NCI-H1694 (cell line): ENCODE results near the gene SSH3.
"Not testable (repeated sequence)": the region's sequence is repeated elsewhere in the genome, so short reads cannot be mapped to it uniquely, and the experiment has no call there.

Experiments
- DNase-seq: peaks from one replicate; lab custom pipeline; 2025; lab: John Stamatoyannopoulos, UW

Gene SSH3, protein sequence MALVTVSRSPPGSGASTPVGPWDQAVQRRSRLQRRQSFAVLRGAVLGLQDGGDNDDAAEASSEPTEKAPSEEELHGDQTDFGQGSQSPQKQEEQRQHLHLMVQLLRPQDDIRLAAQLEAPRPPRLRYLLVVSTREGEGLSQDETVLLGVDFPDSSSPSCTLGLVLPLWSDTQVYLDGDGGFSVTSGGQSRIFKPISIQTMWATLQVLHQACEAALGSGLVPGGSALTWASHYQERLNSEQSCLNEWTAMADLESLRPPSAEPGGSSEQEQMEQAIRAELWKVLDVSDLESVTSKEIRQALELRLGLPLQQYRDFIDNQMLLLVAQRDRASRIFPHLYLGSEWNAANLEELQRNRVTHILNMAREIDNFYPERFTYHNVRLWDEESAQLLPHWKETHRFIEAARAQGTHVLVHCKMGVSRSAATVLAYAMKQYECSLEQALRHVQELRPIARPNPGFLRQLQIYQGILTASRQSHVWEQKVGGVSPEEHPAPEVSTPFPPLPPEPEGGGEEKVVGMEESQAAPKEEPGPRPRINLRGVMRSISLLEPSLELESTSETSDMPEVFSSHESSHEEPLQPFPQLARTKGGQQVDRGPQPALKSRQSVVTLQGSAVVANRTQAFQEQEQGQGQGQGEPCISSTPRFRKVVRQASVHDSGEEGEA

DNA sequence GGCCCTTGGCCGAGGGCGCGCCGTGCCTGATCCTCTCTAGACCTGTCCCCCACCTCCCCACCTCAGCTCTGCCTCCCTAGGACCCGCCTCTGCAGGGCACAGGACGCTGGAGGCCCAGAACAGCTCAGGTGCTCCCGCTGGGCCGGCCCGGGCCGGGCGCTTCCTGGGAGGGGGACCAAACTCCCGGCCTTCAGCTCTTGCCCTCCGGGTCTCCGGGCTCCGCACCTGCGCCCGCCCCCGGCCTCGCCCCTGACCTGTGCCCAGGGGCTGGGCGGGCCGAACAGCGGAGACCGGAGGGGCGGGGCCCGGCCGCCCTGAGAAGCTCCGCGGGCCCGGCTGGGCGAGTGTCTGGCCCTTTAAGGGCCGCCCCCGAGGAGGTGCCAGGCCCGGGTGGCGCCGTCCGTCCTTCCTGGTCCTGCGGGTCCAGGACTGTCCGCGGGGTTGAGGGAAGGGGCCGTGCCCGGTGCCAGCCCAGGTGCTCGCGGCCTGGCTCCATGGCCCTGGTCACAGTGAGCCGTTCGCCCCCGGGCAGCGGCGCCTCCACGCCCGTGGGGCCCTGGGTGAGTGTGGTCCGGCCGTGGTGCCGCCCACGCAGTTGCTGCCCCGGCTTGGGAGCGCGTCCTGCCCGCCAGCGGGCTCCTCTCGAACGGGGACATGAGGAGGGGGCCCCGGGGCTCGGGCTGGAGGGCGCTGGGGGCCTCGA is at the start of gene SSH3:
SSH3 (plus strand) TSS at position 399 of the 703 bp plus-strand sequence; CDS start at position 495, 96 bp downstream.
- no peak for DNase-seq

DNA sequence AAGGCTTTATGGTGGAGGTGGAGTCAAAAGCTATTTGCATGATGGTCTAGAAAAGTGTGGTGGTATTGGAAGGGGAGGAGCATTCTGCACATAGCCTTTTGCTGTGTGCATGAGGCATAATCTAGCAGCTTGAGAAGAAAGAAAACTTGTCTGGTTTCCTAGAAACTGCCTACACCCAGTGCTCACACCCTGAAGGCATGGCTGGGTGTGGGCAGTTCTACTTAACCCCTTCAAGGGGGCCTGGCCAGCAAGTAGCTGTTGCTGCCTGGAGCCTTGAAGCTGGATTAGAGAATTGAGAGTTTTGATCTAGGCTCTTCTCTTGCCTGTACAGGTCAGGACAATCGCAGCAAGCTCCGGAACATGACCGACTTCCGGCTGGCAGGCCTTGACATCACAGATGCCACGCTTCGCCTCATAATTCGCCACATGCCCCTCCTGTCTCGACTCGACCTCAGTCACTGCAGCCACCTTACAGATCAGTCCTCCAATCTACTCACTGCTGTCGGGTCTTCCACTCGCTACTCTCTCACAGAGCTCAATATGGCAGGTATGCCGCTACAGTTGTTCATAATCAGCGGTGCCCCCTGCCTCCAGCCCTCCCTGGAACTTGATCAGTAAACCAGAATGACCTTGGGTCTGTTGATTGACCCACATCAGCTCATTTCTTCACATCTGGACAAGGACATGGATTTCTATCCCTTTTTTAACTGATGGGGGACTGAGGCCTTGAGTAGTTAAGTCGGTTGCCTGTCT is 49.3 kb upstream of the SSH3 start:
- DNase-seq, result no peak

DNA sequence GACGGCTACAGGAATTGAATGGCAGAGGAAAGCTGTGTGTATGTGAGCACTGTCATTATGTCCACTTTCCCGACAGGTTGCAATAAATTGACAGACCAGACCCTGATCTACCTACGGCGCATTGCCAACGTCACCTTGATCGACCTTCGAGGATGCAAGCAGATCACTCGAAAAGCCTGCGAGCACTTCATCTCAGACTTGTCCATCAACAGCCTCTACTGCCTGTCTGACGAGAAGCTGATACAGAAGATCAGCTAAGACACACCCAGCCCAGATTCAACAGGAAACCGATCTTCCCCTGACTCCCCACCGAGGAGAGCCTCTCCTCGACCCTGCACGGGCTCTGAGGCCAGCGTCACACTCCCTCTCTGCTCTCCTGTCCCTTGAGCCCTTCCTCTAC is 48.5 kb upstream of the SSH3 start:
- no peak for DNase-seq

DNA sequence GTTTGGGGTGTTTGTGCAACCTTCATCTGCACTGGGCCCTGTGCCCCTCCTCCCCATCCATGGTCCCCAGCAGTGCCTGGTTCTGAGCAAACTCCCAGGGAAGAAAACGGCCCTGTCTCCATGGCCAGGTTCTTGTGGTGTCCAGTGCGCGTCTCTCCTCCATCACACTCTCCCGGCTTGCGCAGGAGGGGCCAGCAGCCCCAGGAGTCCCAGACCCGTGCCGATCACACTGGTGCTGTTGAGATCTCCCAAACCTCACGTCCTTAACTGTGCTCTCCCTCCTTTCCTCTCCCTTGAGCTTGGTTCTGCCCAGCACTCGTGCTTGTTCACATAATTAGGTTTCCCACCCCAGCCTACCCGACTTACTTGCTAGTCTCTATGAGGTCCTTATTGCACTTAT is 48.0 kb upstream of the SSH3 start:
- no peak for DNase-seq

DNA sequence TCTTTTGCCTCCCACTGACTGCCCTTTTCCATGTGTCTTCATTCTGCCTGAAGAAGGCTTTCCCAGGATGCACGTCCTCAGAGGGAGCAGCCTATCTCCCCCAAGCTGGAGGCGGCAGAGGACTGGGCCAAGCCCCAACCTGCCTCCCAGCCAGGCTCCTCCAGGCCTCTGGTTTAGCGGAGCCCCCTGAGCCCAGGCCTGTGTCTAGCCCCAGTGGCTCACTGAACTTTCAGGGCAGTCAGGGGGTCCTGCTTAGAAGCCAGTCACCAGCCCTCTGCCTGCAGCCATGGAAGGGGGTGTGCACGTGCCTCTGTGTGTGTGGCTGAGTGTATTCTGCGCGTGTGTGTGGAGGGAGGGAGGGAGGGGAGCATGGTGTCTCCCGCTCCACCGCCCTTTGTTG is 47.5 kb upstream of the SSH3 start:
- no peak for DNase-seq

DNA sequence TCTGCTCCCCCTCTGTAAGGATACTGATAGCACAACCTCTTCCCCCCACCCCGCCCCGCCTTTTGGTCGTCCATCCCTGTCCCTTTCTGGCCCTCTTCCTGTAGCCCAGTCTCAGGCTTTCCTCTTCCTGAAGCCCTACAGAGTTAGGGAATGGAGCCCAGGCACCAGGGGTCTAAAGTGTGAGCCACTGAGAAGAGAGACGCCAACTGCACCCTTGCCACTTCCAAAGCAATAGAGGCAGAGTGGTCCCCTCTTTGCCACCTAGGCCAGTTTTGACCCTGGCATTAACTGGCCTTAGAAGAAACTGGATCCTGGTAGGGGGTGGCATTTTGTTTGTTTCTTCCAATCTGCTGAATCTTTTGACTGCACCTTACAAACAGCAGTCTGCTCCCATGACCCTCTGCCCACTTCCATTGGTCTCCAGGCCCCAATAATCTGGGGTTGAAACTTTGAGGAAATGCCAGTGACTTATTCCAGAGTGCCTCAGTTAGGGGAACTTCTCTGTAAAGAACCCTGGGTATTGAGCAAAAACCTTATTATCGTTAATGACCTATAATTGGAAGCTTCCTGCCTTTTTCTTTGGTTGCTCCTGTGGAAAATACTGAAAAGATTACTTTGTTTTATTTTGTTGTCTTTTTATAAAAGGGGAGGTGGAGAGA is 46.7 kb upstream of the SSH3 start:
- DNase-seq, result no peak

DNA sequence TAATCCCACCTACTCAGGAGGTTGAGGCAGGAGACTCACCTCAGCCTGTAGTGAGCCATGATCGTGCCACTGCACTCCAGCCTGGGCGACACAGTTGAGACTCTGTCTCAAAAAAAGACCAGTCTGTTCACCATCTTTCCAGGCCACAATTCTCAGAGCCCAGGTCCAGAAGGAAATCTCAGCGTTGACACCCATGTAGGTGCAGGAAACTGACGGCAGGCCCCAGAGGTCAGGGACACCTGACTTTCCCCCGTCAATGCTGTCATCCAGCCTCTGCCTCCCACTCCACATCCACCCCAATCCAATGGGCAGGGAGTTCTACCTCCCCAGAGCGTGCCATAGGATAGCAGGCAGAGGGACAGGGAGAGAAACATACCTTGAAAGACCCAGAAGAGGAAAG is 42.9 kb upstream of the SSH3 start:
- no peak for DNase-seq

DNA sequence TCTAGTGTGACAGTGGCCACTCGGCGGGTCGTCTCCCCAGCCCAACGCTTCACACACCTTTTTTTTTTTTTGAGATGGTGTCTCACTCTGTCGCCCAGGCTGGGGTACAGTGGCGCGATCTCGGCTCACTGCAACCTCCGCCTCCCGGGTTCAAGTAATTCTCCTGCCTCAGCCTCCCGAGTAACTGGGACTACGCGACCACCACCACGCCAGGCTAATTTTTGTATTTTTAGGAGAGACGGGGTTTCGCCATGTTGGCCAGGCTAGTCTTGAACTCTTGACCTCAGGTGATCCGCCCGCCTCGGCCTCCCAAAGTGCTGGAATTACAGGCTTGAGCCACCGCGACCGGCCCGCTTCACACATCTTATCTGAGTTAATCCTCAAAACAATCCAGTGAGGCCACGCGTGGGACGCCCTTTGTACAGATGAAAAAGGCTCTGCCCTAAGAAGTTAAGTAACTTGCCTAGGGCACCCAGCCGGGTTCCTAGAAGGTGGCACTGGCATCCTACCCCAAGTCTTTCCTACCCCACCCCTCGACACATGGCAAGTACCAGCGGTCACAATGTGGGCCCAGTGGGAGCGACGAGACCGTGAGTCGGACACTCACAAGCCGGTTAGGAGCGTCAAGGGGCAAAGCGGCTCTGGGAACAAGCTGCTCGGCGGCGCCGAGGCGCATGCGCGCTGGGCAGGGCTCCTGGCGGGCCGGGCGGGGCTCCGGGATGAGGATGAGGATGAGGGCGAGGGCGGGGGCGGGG is 42.3 kb upstream of the SSH3 start:
- not testable (repeated sequence) for DNase-seq

DNA sequence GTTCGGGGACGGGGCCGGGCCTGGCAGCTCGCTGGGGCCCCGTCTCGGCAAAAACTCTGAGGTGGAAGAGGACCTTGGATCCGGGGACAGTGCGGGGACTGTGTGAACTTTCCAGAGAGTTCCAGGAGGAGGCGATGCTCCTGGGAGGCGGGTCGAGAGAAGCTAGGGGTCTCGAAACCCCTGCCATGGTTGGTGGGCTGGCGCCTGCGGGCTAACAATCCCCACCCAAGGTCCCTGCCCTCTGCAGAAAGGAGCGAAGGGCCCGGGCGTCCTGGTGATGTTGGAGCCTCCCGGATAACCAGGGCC is 41.7 kb upstream of the SSH3 start:
- no peak for DNase-seq

DNA sequence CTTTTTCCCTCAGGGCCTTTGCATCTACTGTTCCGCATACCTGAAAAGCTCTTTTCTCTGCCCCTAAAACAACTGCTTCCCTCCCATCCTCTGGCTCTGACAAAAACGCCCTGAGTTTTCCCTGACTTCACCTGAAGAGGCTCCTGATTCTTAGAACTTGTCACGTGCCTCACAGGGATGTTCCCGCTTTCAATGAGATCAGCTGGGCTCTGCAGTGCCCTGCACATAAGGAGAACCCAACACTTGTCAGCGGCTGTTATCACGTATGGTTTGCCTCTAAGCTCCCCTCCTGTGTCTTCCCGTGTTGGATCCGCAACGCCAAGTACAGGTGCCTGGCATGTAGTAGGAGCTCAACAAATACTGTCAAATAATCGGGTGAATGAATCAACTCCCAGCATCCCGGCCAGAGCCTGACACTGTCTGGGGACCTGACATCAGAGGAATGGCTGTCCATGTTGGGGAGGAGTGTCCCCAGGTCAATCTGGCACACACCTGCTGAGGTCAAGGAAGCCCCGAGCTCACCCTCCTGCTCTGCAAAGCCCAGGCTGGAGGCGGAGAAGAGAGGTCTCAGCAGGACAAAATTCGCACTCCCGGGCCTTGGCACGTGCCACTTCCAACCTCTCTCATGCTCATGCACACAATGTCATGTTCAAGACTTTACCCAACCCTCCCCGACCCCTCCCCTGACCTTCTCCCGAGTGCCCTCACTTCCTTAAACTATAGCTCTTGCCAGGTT is 41.2 kb upstream of the SSH3 start:
- DNase-seq, result no peak

DNA sequence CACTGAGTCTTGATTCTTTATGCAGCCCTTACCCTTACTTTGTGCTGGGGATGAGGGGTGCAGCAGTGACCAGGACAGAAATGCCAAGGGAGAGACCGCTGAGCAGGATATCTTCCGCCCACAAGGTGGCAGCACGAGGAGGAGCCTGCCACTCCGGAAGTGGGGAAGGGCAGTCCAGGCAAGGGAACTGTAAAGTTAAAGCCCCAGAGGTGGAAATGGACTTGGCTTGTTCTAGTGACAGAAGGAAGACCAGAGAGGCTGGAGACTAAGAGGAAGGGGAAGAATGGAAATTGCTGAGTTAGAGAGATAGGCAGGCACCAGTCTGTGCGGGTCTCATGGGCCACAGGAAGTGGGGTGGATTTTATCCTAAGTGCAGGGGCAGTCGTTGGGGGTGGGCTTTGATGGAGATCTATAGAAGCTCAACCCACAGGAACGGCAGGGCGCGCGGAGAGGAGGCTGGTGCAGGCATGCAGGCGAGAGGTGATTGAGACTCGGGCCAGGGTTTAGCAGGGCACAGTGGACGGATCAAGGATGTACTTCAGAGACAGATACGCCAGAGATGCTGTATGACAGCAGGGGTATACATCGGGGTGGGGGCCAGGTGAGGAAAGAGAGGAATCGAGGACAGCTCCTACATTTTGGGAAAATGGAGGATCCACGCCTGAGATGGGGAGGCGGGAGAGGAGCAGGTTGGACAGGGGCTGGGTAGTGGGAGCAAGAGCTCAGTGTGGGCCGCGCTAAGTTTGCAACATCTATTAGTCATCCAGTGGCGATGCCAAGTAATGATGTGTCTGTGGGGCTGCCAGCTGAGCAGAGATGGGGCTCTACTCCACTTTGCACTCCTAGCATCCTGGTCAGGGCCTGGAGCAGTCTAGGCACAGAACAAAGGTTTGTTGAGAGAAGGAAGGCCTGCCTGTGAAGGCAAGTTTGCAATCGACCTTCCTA is 40.3 kb upstream of the SSH3 start:
- peak; percentile 39 for DNase-seq

DNA sequence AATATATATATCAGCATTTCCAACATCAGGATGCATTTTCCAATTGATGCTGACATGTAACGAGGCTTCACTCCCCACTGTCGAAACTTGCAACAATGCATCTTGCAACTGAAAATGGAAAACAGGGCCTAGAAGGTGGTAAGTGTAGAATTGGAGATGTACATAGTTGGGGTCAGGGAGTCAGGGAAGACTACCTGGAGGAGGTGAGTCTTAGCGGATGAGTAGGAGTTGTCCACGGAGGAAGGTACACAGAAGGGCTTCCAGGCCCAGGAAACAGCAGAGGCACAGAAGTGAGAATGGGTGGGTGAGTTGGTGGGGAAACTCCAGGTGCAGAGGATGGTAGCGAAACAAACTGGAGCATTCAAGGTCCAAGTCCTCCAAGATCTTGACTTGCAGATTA is 39.1 kb upstream of the SSH3 start:
- DNase-seq, result no peak

DNA sequence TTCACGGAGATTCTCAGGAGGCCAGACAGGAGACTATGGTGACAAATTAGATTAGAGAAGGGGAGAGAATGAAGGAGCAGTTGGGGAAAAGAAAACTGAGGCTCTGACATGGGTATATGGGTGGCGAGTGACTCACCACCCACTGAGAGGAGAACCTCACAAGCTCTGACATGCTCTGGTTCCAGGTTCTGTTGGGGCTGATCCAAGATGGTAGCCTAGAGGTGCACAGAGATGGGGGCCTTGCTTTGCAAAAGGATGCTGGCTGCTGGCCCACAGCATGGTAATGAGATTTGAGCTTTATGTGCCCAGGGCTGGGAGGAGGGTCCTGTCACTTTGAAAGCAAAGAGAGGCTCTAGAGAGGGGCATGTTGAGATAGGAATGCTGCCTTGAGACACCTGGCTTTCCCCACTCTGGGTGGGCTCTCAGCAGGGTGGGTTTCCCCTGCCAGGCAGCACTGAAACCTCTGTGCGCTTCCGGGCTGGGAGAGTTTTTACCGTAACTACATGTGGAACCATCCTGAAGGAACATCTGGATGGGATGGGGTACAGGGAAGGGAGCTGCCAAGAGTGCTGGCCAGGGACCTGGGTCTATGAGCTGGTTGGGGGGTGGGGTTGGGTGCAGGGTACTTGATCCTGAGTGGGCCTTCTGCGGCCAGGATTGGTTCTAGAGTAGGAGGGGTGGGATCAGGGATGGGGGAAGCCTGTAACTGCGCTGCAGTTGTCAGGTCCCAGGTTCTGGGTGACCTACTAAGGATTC is 38.3 kb upstream of the SSH3 start:
- no peak for DNase-seq

DNA sequence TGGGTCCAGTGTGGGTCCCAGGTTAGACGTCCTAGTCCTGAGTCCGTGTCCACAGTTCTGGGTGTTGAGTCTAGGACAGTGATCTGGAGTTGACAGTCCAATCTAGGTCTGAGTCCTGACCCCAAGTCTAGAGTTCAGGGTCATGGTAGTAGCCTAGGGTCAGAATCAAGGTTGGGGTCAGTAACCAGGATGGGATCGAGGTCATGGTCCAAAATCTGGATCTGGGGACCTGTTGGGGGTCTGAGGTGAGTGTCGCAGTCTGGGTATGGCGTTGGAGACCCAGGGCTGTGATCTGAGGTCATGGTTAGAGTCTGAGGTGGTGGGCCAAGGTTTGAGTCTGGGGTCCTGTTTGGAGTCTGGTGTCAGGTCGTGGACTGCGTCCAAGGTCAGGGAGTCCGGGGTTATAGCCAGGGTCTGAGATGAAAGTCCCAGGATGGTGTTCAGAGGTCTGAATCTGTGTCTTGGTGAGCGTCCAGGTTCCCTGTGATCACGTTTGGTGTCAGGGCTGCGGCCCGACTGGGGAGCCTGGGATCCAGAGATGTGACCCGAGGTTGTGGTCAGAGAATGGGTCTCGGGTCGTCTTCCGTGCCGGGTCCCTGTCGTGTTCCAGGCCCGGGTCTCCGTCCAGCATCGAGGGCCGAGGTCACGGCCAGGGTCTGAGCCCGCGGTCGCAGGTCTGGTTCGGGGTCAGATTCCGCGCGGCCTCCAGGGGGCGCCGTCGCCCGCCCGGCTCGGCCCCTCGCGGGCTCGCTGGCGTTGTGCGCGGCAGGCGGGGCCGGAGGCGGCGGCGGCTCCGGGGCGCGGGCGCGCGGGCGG is 37.5 kb upstream of the SSH3 start:
- no peak for DNase-seq

DNA sequence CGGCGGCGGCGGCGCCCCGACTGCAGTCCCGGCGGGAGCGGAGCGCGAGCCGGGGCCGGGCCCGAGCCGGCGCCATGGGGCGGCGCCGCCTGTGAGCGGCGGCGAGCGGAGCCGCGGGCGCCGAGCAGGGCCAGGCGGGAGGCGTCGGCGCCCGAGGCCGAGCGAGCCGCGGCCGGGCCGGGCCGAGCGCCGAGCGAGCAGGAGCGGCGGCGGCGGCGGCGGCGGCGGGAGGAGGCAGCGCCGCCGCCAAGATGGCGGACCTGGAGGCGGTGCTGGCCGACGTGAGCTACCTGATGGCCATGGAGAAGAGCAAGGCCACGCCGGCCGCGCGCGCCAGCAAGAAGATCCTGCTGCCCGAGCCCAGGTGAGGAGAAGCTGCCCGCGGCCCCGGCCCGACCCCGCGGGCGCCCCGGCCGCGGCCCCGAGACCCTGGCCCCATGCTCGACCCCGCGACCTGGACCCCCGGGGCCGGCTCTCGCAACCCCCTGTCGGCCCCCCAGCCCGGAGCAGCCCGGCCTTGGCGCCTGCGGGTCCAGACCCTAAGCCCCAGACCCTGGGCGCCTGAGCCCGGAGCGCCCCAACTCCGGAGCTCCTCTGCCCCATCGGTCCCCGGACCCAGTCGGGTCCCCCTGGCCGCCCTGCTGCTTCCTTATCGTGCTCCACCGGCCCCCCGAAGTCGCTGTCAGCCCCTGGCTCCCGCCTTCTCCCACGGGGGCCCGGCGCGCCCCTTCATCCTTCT is 36.7 kb upstream of the SSH3 start, which contains the start of gene GRK2:
GRK2 (plus strand) TSS at position 25 of the 739 bp plus-strand sequence; CDS start at position 252, 227 bp downstream.
- DNase-seq, result no peak

DNA sequence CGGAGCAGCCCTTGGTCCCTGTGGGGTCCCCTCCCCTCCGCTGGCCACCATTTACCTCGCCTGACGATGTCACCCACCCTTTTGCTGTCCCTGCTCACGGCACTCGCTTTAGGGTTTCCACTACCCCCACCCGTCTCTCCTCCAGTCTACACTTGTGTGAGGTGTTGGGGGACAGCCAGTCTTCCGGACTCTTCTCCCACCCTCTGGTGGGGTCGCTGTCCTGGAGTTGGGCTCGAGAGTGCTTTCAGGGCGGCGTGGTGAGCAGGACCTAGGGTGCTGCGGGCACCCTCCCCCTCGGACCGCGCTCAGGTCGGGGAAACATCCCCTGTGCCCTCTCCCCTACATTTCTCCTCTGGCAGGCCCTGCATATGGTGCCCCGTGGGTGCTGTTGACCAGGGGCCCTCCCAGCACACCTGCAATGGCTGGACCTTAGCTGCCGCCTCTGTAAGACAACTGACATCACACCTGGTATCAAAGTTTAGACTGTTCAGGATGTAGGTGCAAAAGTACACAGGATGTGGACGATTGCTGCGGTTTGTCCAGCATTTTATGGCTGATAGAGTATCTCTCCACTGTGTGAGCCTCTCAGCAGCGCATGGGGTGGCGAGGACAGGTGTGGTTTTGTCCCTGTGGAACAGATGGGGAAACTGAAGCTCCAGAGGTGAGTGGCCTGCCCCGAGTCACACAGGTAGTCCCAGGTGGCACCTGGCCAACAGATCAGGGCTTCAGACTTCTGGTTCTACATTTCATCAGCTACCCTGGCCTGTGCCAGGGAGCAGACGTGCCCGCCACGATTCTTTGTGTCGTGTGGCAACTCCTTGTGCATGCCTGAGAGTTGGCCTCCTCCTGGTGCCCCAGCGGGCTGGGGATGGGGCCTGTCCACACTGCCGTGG is 35.9 kb upstream of the SSH3 start:
- DNase-seq, result no peak
